Neuronal stem cell (in vitro differentiated cells): ENCODE measurements around the gene EEPD1.

Experiments
- DNase-seq: peaks from one replicate; pipeline ENCODE4 v3.0.0-alpha.2; 2013; ENCODE audit warnings: low spot score
- H2AFZ ChIP-seq: one replicate; pipeline ENCODE4 v1.6.1; 2013; ENCODE audit warnings: mild to moderate bottlenecking, low read length, inconsistent platforms
- H2AK5ac ChIP-seq: 2 replicates; pipeline ENCODE4 v1.6.1; 2013; ENCODE audit warnings: low read depth, mild to moderate bottlenecking, inconsistent platforms, low read length, moderate library complexity, mixed read lengths
- H2BK120ac ChIP-seq: 2 replicates; pipeline ENCODE4 v1.6.1; 2013; ENCODE audit warnings: low read depth, mild to moderate bottlenecking, inconsistent platforms, low read length, moderate library complexity, mixed read lengths
- H2BK12ac ChIP-seq: one replicate; pipeline ENCODE4 v1.6.1; 2013; ENCODE audit warnings: low read length, inconsistent platforms
- H2BK15ac ChIP-seq: 2 replicates; pipeline ENCODE4 v1.6.1; 2013; ENCODE audit warnings: mild to moderate bottlenecking, low read length, inconsistent platforms, mixed read lengths
- H2BK5ac ChIP-seq: one replicate; pipeline ENCODE4 v1.6.1; 2013; ENCODE audit warnings: inconsistent platforms, mild to moderate bottlenecking, low read length, moderate library complexity
- H3K14ac ChIP-seq: one replicate; pipeline ENCODE4 v1.6.1; 2013; ENCODE audit warnings: low read length, inconsistent platforms
- H3K18ac ChIP-seq: 2 replicates; pipeline ENCODE4 v1.6.1; 2013; ENCODE audit warnings: low read length, inconsistent platforms
- H3K23ac ChIP-seq: 2 replicates; pipeline ENCODE4 v1.6.1; 2013; ENCODE audit warnings: low read depth, mild to moderate bottlenecking, mixed read lengths, low read length, inconsistent platforms; ENCODE audit not compliant: poor library complexity
- H3K27ac ChIP-seq: replicated peaks from 3 replicates; pipeline ENCODE4 v1.5.1; 2013; ENCODE audit warnings: low read length, inconsistent platforms
- H3K27me3 ChIP-seq, 3 experiments: 2 replicates each; pipeline ENCODE4 v1.6.1; 2013; ENCODE audit warnings: low read length in 3 of 3, mild to moderate bottlenecking in 2 of 3, inconsistent platforms in 1 of 3, low read depth in 1 of 3, mixed read lengths in 1 of 3, moderate library complexity in 1 of 3; ENCODE audit not compliant: control insufficient read depth in 3 of 3, insufficient read depth in 3 of 3
- H3K36me3 ChIP-seq, 2 donors: replicated peaks in 1 of 2; 2 replicates each; pipeline ENCODE4 v1.6.1; 2013; ENCODE audit warnings: low read length in 2 of 2; ENCODE audit not compliant: control insufficient read depth in 2 of 2, insufficient read depth in 2 of 2
- H3K4ac ChIP-seq: 2 replicates; pipeline ENCODE4 v1.6.1; 2013; ENCODE audit warnings: inconsistent platforms, mild to moderate bottlenecking, low read length, moderate library complexity
- H3K4me1 ChIP-seq, 2 donors: 1 replicate in 1 of 2; 2 replicates in 1 of 2; pipeline ENCODE4 v1.6.1; 2013; ENCODE audit warnings: low read length in 2 of 2, low read depth in 1 of 2; ENCODE audit not compliant: control insufficient read depth in 2 of 2, insufficient read depth in 1 of 2
- H3K4me2 ChIP-seq: one replicate; pipeline ENCODE4 v1.6.1; 2013; ENCODE audit warnings: mild to moderate bottlenecking, low read length, inconsistent platforms; ENCODE audit not compliant: insufficient read depth, poor library complexity, severe bottlenecking
- H3K4me3 ChIP-seq, 2 donors: 2 replicates each; pipeline ENCODE4 v1.5.1; 2013; ENCODE audit warnings: low read length in 2 of 2, mild to moderate bottlenecking in 2 of 2, inconsistent platforms in 1 of 2, moderate library complexity in 1 of 2
- H3K79me1 ChIP-seq: one replicate; pipeline ENCODE4 v1.6.1; 2013; ENCODE audit warnings: low read depth, mild to moderate bottlenecking, inconsistent platforms, low read length, moderate library complexity
- H3K9ac ChIP-seq: one replicate; pipeline ENCODE4 v1.6.1; 2013; ENCODE audit warnings: mild to moderate bottlenecking, low read depth, low read length, inconsistent platforms; ENCODE audit not compliant: poor library complexity
- H3K9me3 ChIP-seq, 2 donors: replicated peaks in 1 of 2; 2 replicates each; pipeline versions ENCODE3 to v1.6.1; 2013; ENCODE audit warnings: low read length in 2 of 2, mild to moderate bottlenecking in 2 of 2, inconsistent platforms in 1 of 2, low read depth in 1 of 2, mixed read lengths in 1 of 2, moderate library complexity in 1 of 2; ENCODE audit not compliant: control insufficient read depth in 2 of 2, insufficient read depth in 1 of 2
- H4K8ac ChIP-seq: one replicate; pipeline ENCODE4 v1.6.1; 2013; ENCODE audit warnings: low read depth, mild to moderate bottlenecking, inconsistent platforms, low read length, moderate library complexity
- H4K91ac ChIP-seq: one replicate; pipeline ENCODE4 v1.6.1; 2013; ENCODE audit warnings: low read length, low read depth, mild to moderate bottlenecking, inconsistent platforms; ENCODE audit not compliant: poor library complexity
- WGBS, 2 donors: extraction: QIAGEN DNeasy Blood & Tissue Kit; methylation state at CpG; one replicate each; pipeline ENCODE4 v1.1.7; 2013; ENCODE audit warnings: missing lambda C conversion rate in 2 of 2, mixed read lengths in 1 of 2; ENCODE audit not compliant: insufficient read length in 2 of 2, insufficient replicate concordance in 1 of 2; ENCODE audit errors: extremely low coverage in 2 of 2; 5-methylcytosine and 5-hydroxymethylcytosine counted together

Gene EEPD1

DNA sequence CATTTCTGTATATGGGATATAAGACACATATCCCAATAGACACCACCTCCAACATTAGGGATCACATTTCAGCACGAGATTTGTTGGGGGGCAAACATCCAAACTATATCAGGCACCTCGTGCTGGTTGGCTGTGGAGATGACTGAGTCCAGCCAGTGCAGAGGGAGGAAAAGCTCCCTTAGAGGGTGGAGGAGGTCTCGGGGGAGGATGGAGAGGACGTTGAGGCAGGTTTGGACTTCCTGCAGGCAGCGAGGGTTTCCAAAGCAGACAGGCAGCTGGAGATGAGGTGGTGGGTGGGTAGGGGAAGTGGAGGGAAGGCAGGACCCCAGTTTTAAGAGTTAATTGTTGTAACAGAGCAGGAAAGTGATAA lies 56.7 kb downstream of the EEPD1 start:
- Histone ChIP-seq H3K9me3 (no peaks in the 10 kb centered on the region), H3K14ac (no peak overlapping the region), H3K79me1 (no peaks in the 10 kb centered on the region), H3K9ac (no peak overlapping the region), H2BK5ac (no peak overlapping the region), H2BK15ac (no peak overlapping the region), H3K36me3 (no peaks in the 10 kb centered on the region), H3K4me1 (peaks cover 11 to 19% of the 10 kb centered on the region in 2 donors), H3K18ac (no peak overlapping the region), H3K4me2 (no peak overlapping the region), H2AK5ac (no peak overlapping the region), H3K23ac (no peak overlapping the region), H3K4me3 (no peak overlapping the region), H3K4ac (no peak overlapping the region), H4K91ac (no peak overlapping the region), H2BK12ac (no peak overlapping the region), H3K27ac (no peak overlapping the region), H2BK120ac (no peak overlapping the region), H4K8ac (no peak overlapping the region), H2AFZ (no peak overlapping the region), H3K27me3 (no peaks in the 10 kb centered on the region)
- WGBS, 2 donors = no CpG with 5 or more reads among the region's 5 CpGs
- DNase-seq = no peak

DNA sequence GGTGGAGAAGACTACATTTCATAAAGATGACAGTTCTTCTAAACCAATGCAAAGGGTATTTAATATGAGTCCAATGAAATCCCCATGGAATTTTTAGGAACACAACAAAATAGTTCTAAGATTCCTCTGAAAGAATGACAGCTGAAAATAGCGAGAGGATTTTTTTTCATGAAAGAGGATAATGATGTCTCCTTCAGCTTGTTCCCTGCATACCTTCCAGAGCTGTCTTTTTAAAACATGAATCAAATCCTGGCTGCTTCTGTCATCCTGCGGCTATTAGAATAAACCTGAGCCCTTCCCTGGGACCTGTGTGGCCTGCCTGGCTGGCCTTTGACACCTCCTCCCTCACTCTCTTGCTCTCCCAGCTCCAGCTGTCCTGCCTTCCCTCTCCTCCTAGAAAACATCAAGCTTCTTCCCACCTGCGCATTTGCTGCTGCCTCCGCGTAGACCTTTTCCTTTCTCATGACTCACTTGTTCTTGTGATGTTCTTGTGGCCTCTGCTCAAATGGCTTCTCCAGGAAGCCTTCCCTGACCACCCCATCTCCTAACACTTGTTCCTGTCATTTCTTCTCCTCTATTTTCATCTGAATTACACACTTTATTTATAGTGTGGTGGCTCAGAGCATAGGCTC lies 57.4 kb downstream of the EEPD1 start:
- Histone ChIP-seq H2AK5ac (no peak overlapping the region), H4K91ac (no peak overlapping the region), H3K23ac (no peak overlapping the region), H2BK15ac (no peak overlapping the region), H2BK5ac (no peak overlapping the region), H3K4me3 (no peak overlapping the region), H3K9ac (no peak overlapping the region), H3K18ac (no peak overlapping the region), H3K14ac (no peak overlapping the region), H3K4me1 (peaks cover 13 to 17% of the 10 kb centered on the region in 2 donors), H3K4ac (no peak overlapping the region), H2BK12ac (no peak overlapping the region), H3K79me1 (no peaks in the 10 kb centered on the region), H2BK120ac (no peak overlapping the region), H3K4me2 (no peak overlapping the region), H4K8ac (no peak overlapping the region), H3K9me3 (no peaks in the 10 kb centered on the region), H3K27me3 (no peaks in the 10 kb centered on the region), H2AFZ (no peak overlapping the region), H3K36me3 (no peaks in the 10 kb centered on the region), H3K27ac (no peak overlapping the region)
- no peak for DNase-seq
- no CpG with 5 or more reads among the region's 5 CpGs for WGBS, 2 donors

DNA sequence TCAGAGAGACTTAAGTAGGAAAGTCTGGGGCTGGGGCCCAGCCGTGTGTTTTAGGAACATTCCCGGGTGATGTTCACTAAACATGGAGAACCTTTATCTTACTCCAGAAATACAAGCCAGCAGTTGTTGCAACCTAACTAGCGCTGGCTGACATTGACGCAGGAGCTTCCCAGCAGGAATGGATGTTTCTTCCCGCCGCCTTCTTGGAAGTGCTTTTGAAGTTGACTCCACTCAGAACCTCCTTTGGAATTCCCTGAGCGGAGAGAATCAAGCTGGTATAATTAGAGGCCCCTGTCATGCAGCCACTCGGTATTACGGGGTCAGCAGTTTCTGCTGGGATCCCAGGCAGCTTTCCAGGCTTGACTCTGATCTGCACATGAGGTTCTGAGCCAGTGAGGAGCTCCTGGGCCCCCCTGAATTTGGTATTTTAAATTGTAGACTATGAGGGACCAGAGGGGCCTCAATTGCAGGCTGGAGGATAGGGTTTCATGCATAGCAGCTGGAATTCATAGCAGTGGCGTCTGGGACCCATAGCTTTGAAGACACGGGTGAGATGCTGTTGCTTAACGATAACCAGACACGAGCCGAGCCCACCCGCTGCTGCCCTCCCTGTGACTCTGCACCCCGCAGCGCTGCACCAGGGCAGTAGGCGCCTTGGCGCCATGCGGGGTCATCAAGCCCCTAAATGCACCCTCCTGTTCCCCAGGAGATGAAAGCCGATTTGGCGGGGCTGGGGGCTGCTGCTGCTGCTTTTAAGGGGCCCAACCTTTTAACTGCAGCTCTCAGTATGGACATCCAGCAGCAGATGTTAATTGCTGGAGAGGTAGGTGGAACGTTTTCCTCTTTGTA lies 61.8 kb downstream of the EEPD1 start:
- Histone ChIP-seq H3K4ac (no peak overlapping the region), H4K91ac (no peak overlapping the region), H2BK15ac (no peak overlapping the region), H3K4me1 (peaks cover 9 to 10% of the 10 kb centered on the region in 2 donors), H3K4me3 (no peak overlapping the region), H3K79me1 (no peaks in the 10 kb centered on the region), H3K4me2 (no peak overlapping the region), H2BK120ac (no peak overlapping the region), H4K8ac (no peak overlapping the region), H3K9me3 (no peaks in the 10 kb centered on the region), H3K14ac (peak overlapping the region; percentile 42), H2BK12ac (no peak overlapping the region), H3K18ac (no peak overlapping the region), H3K27ac (no peak overlapping the region), H2AK5ac (peak overlapping the region; percentile 33), H3K36me3 (no peaks in the 10 kb centered on the region), H2BK5ac (no peak overlapping the region), H3K9ac (no peak overlapping the region), H3K27me3 (no peaks in the 10 kb centered on the region), H3K23ac (no peak overlapping the region), H2AFZ (no peak overlapping the region)
- no peak for DNase-seq
- WGBS, 2 donors = no CpG with 5 or more reads among the region's 23 CpGs

DNA sequence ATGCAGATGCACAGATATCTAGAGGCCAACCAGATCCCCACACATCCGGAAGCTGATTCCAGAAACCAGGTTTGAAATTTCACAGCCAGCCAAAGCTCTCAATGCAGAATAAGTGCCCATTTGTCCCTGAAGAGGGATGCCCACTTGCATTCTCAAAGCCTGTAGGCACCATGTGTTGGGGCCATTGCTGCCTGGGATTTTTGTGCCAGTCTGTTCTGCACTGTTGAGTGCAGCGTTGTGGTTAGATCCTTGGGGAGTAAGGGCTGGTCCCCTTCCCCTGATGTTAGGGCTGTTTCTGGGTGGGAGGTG lies 62.4 kb downstream of the EEPD1 start:
- Histone ChIP-seq H3K79me1 (no peaks in the 10 kb centered on the region), H2BK15ac (no peak overlapping the region), H3K14ac (no peak overlapping the region), H2BK5ac (no peak overlapping the region), H3K4me2 (no peak overlapping the region), H4K91ac (no peak overlapping the region), H2BK120ac (no peak overlapping the region), H3K4ac (no peak overlapping the region), H3K27me3 (no peaks in the 10 kb centered on the region), H3K4me3 (no peak overlapping the region), H3K23ac (no peak overlapping the region), H3K27ac (no peak overlapping the region), H2AFZ (no peak overlapping the region), H4K8ac (no peak overlapping the region), H2AK5ac (no peak overlapping the region), H2BK12ac (no peak overlapping the region), H3K36me3 (no peaks in the 10 kb centered on the region), H3K9ac (no peak overlapping the region), H3K4me1 (peaks cover 8 to 10% of the 10 kb centered on the region in 2 donors), H3K9me3 (no peaks in the 10 kb centered on the region), H3K18ac (no peak overlapping the region)
- WGBS, 2 donors = no CpG with 5 or more reads among the region's 2 CpGs
- DNase-seq = no peak
